HepG2 (cell line): ENCODE data around the gene SYTL1. TPM values are rescaled to one million over a fixed set of nuclear protein-coding genes. Genes with fewer than 3 reads are reported as not detected.
A peak's percentile ranks its signal among the peaks of the same experiment; 100 is the strongest.

ENCODE experiments used
- ATAC-seq: fragments of 200-7000 bp; cut with Tn5 transposase; 3 replicates; pipeline ENCODE4 v1.9.1; 2020; ENCODE audit warnings: mild to moderate bottlenecking, moderate library complexity
- BruUV-seq: library from RNA; stranded (reverse); fragments of 400-500 nt; replicated peaks from 2 replicates; lab custom pipeline; 2021; lab: Mats Ljungman, UMichigan
- CTCF ChIA-PET: fragments of 300-600 bp; formaldehyde crosslinking; extraction: SDS; loops from one replicate; lab custom pipeline; 2021; ENCODE audit warnings: low total read pairs, inconsistent platforms, low intra/inter-chr PET ratio; lab: Yijun Ruan, JAX
- POLR2A ChIA-PET: fragments of 350-600 bp; sonication (Branson Sonifier 250); formaldehyde crosslinking; loops from one replicate; lab custom pipeline; 2020; ENCODE audit warnings: antibody characterized with exemption, inconsistent platforms; lab: Yijun Ruan, JAX
- DNase-seq: peaks from one replicate; pipeline ENCODE4 v3.0.0-alpha.2; 2015; ENCODE audit warnings: low spot score
- FAIRE-seq: peaks from 3 replicates; lab custom pipeline; 2011; peaks lifted over from hg19 to GRCh38; lab: Jason Lieb, UNC
- H2AFZ ChIP-seq: one replicate; pipeline ENCODE4 v1.6.1; 2011; ENCODE audit warnings: low read length, inconsistent platforms
- H3K27ac ChIP-seq: fragments of 300-600 bp; 3 replicates; pipeline ENCODE4 v1.8.0; 2011; ENCODE audit warnings: mixed run types, mild to moderate bottlenecking, mixed read lengths, low read length, inconsistent platforms; ENCODE audit not compliant: insufficient read depth; ENCODE audit errors: extremely low read length
- H3K27me3 ChIP-seq, 2 experiments: fragments of 200-600 bp in 1 of 2; 2 replicates in 1 of 2; 3 replicates in 1 of 2; pipeline versions ENCODE4 v1.6.0 to v1.8.0; 2011; ENCODE audit warnings: low read length in 2 of 2, mild to moderate bottlenecking in 2 of 2, moderate library complexity in 2 of 2, inconsistent platforms in 1 of 2; ENCODE audit not compliant: insufficient read depth in 2 of 2, control insufficient read depth in 1 of 2
- H3K36me3 ChIP-seq, 2 experiments: fragments of 200-600 bp in 1 of 2; replicated peaks in 1 of 2; 2 replicates in 1 of 2; 3 replicates in 1 of 2; pipeline versions ENCODE4 v1.5.1 to v1.8.0; 2011; ENCODE audit warnings: low read length in 2 of 2, inconsistent platforms in 1 of 2; ENCODE audit not compliant: insufficient read depth in 2 of 2, control insufficient read depth in 1 of 2
- H3K4me1 ChIP-seq: 2 replicates; pipeline ENCODE4 v1.5.1; 2012; ENCODE audit warnings: low read length, inconsistent platforms; ENCODE audit not compliant: insufficient read depth
- H3K4me2 ChIP-seq: 2 replicates; pipeline ENCODE4 v1.6.0; 2011; ENCODE audit warnings: low read depth, low read length, inconsistent platforms
- H3K4me3 ChIP-seq, 3 experiments: fragments of 200-600 bp in 1 of 3; sonication (generic), shearing (Covaris generic) in 1 of 3; replicated peaks in 1 of 3; 2 replicates each; pipeline ENCODE4 v1.5.1; 2011 to 2016; ENCODE audit warnings: low read length in 3 of 3, inconsistent platforms in 2 of 3, low read depth in 2 of 3, mild to moderate bottlenecking in 2 of 3, control low read depth in 1 of 3, mixed read lengths in 1 of 3; ENCODE audit not compliant: insufficient read depth in 1 of 3
- H3K79me2 ChIP-seq: one replicate; pipeline ENCODE4 v1.6.1; 2011; ENCODE audit warnings: low read length, inconsistent platforms; ENCODE audit not compliant: insufficient read depth
- H3K9ac ChIP-seq: 2 replicates; pipeline ENCODE4 v1.6.0; 2011; ENCODE audit warnings: mild to moderate bottlenecking, low read depth, low read length, inconsistent platforms; ENCODE audit not compliant: insufficient read depth
- H3K9me3 ChIP-seq: 2 replicates; pipeline ENCODE4 v1.5.1; 2012; ENCODE audit warnings: mild to moderate bottlenecking, low read length
- H4K20me1 ChIP-seq: 2 replicates; pipeline ENCODE4 v1.6.0; 2011; ENCODE audit warnings: inconsistent platforms, mild to moderate bottlenecking, low read length, moderate library complexity; ENCODE audit not compliant: insufficient read depth
- NONO ChIP-seq, 2 experiments: fragments of 450-650 bp in 1 of 2; sonication (generic) in 1 of 2; formaldehyde crosslinking in 1 of 2; IDR thresholded peaks in 1 of 2; conservative IDR thresholded peaks in 1 of 2; 2 replicates each; pipeline versions ENCODE4 v1.6.1 to v1.8.0; 2017 to 2022; ENCODE audit warnings: mild to moderate bottlenecking in 1 of 2, missing genetic modification reagents in 1 of 2, moderate library complexity in 1 of 2
- NR2F6 ChIP-seq, 2 experiments: IDR thresholded peaks; 2 replicates each; pipeline ENCODE4 v1.6.1; 2016; ENCODE audit warnings: antibody characterized with exemption in 1 of 2, mild to moderate bottlenecking in 1 of 2
- ONECUT2 ChIP-seq: sonication (generic); formaldehyde crosslinking; IDR thresholded peaks from 2 replicates; pipeline ENCODE4 v1.4.0; 2020; ENCODE audit warnings: missing genetic modification reagents
- RNF2 ChIP-seq: fragments of 450-650 bp; conservative IDR thresholded peaks from 2 replicates; pipeline ENCODE4 v1.6.1; 2016; ENCODE audit warnings: low read depth
- SMYD3 ChIP-seq: sonication (generic); formaldehyde crosslinking; IDR thresholded peaks from 2 replicates; pipeline ENCODE4 v1.8.1; 2023; ENCODE audit warnings: mild to moderate bottlenecking, missing genetic modification reagents
- SP5 ChIP-seq: IDR thresholded peaks from 2 replicates; pipeline ENCODE4 v1.6.1; 2016; ENCODE audit warnings: low read depth, borderline replicate concordance
- STAG1 ChIP-seq: sonication (generic); formaldehyde crosslinking; IDR thresholded peaks from 2 replicates; pipeline ENCODE4 v1.4.0; 2020; ENCODE audit warnings: missing genetic modification reagents
- ZNF737 ChIP-seq: sonication (generic); formaldehyde crosslinking; IDR thresholded peaks from 2 replicates; pipeline ENCODE4 v1.5.0; 2020; ENCODE audit warnings: missing genetic modification reagents, mild to moderate bottlenecking, borderline replicate concordance
- WGBS: methylation state at CpG from one replicate; pipeline ENCODE4 v1.1.6; 2017; ENCODE audit warnings: low lambda C conversion rate; 5-methylcytosine and 5-hydroxymethylcytosine counted together
- in situ Hi-C: cut with HindIII; loops from 2 replicates; pipeline ENCODE4 v1.10.0; 2017; ENCODE audit warnings: low pct_unique_long_range_greater_than_20kb; ENCODE audit not compliant: extremely low pct_ligation_motif_present
- intact Hi-C: fragments of 100-400 bp; cut with micrococcal nuclease; formaldehyde crosslinking; loops from one replicate; pipeline ENCODE4 v1.10.0; 2022; ENCODE audit not compliant: unreplicated experiment
- polyA plus RNA-seq, 8 experiments: library from polyadenylated mRNA; depleted of rRNA in 3 of 8; stranded (reverse) in 7 of 8; unstranded in 1 of 8; fragments of >200 nt; fragmentation: Illumina TruSeq in 4 of 8; extraction: Trizol in 4 of 8; gene quantifications; 2 replicates each; pipeline versions ENCODE4 v1.2.1 to v1.2.3, GENCODE V29; 2011 to 2016; ENCODE audit warnings: low read depth in 4 of 8, missing spikeins in 1 of 8, mixed read lengths in 1 of 8; ENCODE audit not compliant: insufficient read depth in 1 of 8
- total RNA-seq, 5 experiments: library from RNA; depleted of rRNA; stranded (reverse); fragments of >200 nt; fragmentation: Illumina TruSeq; extraction: Trizol; gene quantifications; 2 replicates each; pipeline ENCODE4 v1.2.3, GENCODE V29; 2016; ENCODE audit warnings: low read depth in 1 of 5
- TF ChIP-seq, protein P1 (sequence below): sonication (generic); formaldehyde crosslinking; IDR thresholded peaks from 2 replicates; pipeline ENCODE4 v1.9.0; 2021; ENCODE audit warnings: missing genetic modification reagents, borderline replicate concordance
- TF ChIP-seq, protein P2 (sequence below): sonication (generic); formaldehyde crosslinking; IDR thresholded peaks from 2 replicates; pipeline ENCODE4 v1.9.0; 2022; ENCODE audit warnings: missing genetic modification reagents, mild to moderate bottlenecking, borderline replicate concordance
- TF ChIP-seq, protein P3 (sequence below): sonication (generic); formaldehyde crosslinking; IDR thresholded peaks from 2 replicates; pipeline ENCODE4 v1.4.0; 2020; ENCODE audit warnings: missing genetic modification reagents, mild to moderate bottlenecking, borderline replicate concordance
- TF ChIP-seq, protein P4 (sequence below): sonication (generic); formaldehyde crosslinking; IDR thresholded peaks from 2 replicates; pipeline ENCODE4 v1.5.0; 2020; ENCODE audit warnings: mild to moderate bottlenecking, missing genetic modification reagents, moderate library complexity

The SYTL1 gene
- total and polyA plus RNA-seq, 2 of the 13 experiments (the other 11 are each of a cell fraction or from before 2014, with no cell fraction given), result 11.1 to 17.8 TPM

DNA sequence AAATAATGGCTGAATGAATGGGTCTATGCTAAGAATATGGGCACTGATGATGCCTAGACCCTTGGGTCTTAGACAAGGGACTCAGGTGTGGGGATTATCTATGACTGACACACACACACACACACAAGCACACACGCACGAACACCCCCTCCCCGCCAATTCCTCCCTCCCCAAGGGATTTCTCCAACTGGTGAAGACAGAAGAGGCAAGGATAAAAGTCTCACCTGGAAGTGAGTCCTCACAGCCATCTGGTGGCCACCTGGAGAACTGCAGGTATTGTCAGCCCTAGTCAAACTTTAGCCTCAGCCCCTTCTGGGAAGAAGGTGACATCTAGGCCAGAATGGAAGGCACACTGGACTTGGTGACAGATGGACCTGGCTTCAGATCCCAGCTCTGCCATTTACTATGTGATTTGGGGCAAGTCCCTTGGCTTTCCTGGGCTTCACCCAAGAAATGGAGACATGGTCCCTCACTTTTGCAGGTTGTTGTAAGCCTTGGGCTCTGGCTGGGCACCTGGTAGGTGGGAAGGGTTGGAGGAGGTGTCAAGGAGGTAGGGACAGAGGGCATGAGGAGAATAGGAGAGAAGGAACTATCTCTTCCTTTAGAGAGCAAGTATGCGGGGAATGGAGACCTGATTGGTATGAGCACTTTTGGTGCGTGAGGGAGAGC, 46.6 kb downstream of the SYTL1 start:
- Histone ChIP-seq H3K36me3 (no peaks in the 10 kb centered on the region), H2AFZ (no peak overlapping the region), H3K9me3 (no peaks in the 10 kb centered on the region), H4K20me1 (no peaks in the 10 kb centered on the region), H3K4me2 (no peak overlapping the region), H3K79me2 (no peaks in the 10 kb centered on the region), H3K4me3 (no peak overlapping the region), H3K27ac (no peak overlapping the region), H3K9ac (no peak overlapping the region), H3K27me3 (peaks cover 0 to 9% of the 10 kb centered on the region in 2 experiments; a peak in 2 of 5 replicates), H3K4me1 (peaks cover 23% of the 10 kb centered on the region)
- in situ Hi-C loops (no loop called here), intact Hi-C loops (loop anchor here (1.0 kb wide), 2 partner anchors 31 to 87 kb away; no protein-coding TSS in a partner anchor)
- DNase-seq (peak; percentile 49), ATAC-seq (0 out of 3 replicates have a peak, but pooled peaks have one; percentile 10), FAIRE-seq (peak; percentile 95)
- WGBS, result 40% methylated on average over 5 of the region's 5 CpGs
- BruUV-seq, result no TSS peak
- POLR2A ChIA-PET, result no interaction called here
- CTCF ChIA-PET, result interaction anchor here (1.6 to 4.5 kb wide), 3 partner anchors 22 to 88 kb away, joined by 3 to 43 read pairs (median 19); partner anchors contain the start of gene MAP3K6
- TF ChIP-seq, protein P1, sequence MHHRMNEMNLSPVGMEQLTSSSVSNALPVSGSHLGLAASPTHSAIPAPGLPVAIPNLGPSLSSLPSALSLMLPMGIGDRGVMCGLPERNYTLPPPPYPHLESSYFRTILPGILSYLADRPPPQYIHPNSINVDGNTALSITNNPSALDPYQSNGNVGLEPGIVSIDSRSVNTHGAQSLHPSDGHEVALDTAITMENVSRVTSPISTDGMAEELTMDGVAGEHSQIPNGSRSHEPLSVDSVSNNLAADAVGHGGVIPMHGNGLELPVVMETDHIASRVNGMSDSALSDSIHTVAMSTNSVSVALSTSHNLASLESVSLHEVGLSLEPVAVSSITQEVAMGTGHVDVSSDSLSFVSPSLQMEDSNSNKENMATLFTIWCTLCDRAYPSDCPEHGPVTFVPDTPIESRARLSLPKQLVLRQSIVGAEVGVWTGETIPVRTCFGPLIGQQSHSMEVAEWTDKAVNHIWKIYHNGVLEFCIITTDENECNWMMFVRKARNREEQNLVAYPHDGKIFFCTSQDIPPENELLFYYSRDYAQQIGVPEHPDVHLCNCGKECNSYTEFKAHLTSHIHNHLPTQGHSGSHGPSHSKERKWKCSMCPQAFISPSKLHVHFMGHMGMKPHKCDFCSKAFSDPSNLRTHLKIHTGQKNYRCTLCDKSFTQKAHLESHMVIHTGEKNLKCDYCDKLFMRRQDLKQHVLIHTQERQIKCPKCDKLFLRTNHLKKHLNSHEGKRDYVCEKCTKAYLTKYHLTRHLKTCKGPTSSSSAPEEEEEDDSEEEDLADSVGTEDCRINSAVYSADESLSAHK, result no peak
- TF ChIP-seq STAG1 (CRISPR knock-in tag), result peak; percentile 81
- TF ChIP-seq, protein P2, sequence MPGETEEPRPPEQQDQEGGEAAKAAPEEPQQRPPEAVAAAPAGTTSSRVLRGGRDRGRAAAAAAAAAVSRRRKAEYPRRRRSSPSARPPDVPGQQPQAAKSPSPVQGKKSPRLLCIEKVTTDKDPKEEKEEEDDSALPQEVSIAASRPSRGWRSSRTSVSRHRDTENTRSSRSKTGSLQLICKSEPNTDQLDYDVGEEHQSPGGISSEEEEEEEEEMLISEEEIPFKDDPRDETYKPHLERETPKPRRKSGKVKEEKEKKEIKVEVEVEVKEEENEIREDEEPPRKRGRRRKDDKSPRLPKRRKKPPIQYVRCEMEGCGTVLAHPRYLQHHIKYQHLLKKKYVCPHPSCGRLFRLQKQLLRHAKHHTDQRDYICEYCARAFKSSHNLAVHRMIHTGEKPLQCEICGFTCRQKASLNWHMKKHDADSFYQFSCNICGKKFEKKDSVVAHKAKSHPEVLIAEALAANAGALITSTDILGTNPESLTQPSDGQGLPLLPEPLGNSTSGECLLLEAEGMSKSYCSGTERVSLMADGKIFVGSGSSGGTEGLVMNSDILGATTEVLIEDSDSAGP (CRISPR knock-in tag), result no peak
- TF ChIP-seq ZNF737, result no peak
- TF ChIP-seq, protein P3, sequence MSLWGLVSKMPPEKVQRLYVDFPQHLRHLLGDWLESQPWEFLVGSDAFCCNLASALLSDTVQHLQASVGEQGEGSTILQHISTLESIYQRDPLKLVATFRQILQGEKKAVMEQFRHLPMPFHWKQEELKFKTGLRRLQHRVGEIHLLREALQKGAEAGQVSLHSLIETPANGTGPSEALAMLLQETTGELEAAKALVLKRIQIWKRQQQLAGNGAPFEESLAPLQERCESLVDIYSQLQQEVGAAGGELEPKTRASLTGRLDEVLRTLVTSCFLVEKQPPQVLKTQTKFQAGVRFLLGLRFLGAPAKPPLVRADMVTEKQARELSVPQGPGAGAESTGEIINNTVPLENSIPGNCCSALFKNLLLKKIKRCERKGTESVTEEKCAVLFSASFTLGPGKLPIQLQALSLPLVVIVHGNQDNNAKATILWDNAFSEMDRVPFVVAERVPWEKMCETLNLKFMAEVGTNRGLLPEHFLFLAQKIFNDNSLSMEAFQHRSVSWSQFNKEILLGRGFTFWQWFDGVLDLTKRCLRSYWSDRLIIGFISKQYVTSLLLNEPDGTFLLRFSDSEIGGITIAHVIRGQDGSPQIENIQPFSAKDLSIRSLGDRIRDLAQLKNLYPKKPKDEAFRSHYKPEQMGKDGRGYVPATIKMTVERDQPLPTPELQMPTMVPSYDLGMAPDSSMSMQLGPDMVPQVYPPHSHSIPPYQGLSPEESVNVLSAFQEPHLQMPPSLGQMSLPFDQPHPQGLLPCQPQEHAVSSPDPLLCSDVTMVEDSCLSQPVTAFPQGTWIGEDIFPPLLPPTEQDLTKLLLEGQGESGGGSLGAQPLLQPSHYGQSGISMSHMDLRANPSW (CRISPR knock-in tag), result no peak
- TF ChIP-seq, protein P4, sequence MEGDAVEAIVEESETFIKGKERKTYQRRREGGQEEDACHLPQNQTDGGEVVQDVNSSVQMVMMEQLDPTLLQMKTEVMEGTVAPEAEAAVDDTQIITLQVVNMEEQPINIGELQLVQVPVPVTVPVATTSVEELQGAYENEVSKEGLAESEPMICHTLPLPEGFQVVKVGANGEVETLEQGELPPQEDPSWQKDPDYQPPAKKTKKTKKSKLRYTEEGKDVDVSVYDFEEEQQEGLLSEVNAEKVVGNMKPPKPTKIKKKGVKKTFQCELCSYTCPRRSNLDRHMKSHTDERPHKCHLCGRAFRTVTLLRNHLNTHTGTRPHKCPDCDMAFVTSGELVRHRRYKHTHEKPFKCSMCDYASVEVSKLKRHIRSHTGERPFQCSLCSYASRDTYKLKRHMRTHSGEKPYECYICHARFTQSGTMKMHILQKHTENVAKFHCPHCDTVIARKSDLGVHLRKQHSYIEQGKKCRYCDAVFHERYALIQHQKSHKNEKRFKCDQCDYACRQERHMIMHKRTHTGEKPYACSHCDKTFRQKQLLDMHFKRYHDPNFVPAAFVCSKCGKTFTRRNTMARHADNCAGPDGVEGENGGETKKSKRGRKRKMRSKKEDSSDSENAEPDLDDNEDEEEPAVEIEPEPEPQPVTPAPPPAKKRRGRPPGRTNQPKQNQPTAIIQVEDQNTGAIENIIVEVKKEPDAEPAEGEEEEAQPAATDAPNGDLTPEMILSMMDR (CRISPR knock-in tag), result peak; percentile 93
- no peak for TF ChIP-seq SP5
- TF ChIP-seq NR2F6 (IDR thresholded peaks at IDR 0.05), result no peak
- TF ChIP-seq NR2F6 (CRISPR knock-in tag; IDR thresholded peaks at IDR 0.05), result 0 out of 2 replicates have a peak, but pooled peaks have one; percentile 11
- no peak for TF ChIP-seq NONO (IDR thresholded peaks at IDR 0.05)
- no peak for TF ChIP-seq NONO (CRISPR knock-in tag; conservative IDR thresholded peaks at IDR 0.05)
- TF ChIP-seq ONECUT2, result no peak
- TF ChIP-seq SMYD3 (CRISPR knock-in tag), result no peak
- TF ChIP-seq RNF2, result no peak
